ENCODE data around the gene MYH6.
A peak's percentile ranks its signal among the peaks of the same experiment; 100 is the strongest.

Gene MYH6

DNA sequence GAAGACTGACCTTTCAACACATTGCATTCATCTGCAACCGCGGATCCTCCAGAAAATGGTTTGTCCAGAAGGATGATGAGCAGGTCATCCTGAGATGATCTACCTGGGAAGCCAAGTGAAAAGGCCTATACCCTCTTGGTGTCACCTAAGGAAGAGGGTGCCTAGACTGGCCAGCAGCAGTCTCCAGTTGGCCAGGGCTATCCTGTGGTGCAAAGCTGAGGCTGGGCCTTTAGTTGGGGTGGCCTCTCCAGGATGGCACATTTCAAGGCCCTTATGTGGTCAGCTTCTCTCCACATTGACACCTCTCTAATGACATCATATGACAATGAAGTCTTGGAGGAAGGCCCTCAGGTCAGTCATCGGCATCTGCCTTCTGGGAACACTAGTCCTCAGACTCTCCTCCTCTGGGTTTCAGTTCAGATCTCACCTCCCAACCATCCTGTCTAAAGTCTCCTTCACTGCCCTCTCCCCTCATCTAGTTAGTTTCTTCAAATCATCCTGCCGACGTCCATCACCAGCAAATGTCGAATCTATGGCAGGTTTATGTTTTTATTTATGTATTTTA is 52.1 kb downstream of the MYH6 start:
- DNase-seq, result no peak

GRCh38 chr14:23354990-23355389 is 53.1 kb downstream of the MYH6 start:
- DNase-seq, result no peak

GRCh38 chr14:23353433-23353780 is 54.7 kb downstream of the MYH6 start:
- DNase-seq, result no peak

- DNase-seq, result peak in 13 of 14 donors; percentile 35 to 91 (median 80)
Observed at GRCh38 chr14:23352506-23353432, 55.3 kb downstream of the MYH6 start, which contains the start of gene SLC22A17. Gene SLC22A17 (minus strand): TSS chr14:23352887.

- DNase-seq, result peak in 4 of 14 donors; percentile 57 to 74 (median 62)
Observed at GRCh38 chr14:23351681-23352505, 56.2 kb downstream of the MYH6 start.

DNA sequence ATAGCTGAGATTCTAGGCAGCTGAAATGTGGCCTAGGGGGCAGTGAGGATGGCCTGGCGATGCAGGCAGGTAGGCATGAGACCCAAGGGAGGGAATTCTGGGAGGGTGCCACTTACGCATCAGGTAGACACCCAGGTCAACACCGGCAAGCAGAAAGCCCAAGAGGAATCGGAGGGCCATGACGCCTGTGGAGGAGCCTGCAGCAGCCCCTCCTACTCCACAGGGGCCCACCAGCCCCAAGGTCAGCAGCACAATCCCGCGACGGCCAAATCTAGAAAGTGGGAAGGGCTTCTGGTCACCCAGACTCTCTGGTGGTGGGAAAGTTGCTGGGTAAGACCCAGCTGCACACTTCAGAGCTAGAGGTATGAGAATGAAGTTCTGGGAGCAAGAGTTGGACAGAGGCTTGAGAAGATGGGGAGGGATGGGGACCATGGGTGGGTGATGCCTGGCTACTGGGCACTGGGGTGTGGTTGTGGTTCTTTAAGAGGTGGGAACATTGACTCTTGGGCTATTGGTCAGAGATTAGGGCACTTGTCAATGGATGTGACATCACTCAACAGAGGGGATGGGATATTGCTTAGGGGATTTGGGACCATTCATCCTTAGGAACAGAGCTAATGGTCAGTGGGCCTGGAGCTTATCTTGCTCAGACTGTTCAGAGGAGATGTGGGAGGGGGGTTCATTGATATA is 58.8 kb downstream of the MYH6 start:
- no peak for DNase-seq

GRCh38 chr14:23348297-23348655 is 59.8 kb downstream of the MYH6 start:
- DNase-seq, result no peak

- DNase-seq, result no peak
Observed at GRCh38 chr14:23347406-23348296, 60.4 kb downstream of the MYH6 start.

- DNase-seq, result no peak
Observed at GRCh38 chr14:23346693-23347405, 61.2 kb downstream of the MYH6 start.

DNA sequence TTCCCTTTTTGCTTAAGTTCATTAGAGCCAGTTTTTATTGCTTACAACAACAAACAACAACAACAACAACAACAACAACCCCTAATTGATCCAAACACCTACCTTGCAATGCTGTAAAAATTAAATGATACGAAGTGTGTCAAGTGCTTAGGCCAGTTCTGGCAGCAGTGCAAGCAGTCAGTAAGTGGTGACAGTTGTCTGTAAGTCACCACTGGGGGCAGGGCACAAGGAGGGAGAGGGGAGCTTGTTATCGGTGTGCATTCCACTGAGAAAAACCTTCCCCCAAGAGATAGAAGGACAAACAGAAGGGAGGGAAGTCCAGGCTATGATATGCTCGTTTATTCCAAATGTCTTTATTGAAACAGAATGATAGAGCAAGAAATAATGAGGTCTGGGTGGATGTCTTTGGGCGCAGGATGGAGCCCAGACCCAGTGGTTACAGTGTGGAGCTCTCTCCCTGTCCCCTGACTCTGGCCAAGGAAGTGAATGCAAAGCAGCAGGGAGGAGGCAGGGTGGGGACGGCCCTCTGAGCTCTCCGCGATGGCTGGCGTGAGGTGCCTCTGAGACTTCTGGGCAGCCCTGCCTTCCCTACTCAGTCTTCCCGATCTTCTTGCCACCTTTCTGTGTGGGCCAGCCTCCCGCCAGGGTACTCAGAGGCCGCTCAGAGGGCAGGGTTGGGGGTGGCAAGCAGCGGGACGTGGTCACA is 61.9 kb downstream of the MYH6 start:
- no peak for DNase-seq

DNA sequence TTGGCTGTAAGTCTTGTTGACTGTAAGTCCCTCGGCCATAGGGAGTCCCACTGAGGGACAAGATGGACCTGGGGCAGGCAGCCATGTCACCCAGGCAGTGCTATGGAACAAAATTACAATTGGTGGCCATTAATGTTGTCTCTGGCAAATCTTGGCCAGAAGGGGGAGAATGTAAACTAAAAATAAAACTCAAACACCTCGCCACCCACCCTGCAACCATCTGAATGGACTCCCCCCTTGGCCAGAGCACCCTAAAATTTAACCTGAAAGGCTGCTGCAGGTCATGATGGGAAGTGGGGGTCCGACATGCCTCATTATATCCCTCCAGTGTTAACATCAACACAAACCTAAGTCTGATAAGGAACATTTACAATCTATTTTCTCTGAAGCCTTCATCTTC is 63.6 kb downstream of the MYH6 start:
- no peak for DNase-seq

DNA sequence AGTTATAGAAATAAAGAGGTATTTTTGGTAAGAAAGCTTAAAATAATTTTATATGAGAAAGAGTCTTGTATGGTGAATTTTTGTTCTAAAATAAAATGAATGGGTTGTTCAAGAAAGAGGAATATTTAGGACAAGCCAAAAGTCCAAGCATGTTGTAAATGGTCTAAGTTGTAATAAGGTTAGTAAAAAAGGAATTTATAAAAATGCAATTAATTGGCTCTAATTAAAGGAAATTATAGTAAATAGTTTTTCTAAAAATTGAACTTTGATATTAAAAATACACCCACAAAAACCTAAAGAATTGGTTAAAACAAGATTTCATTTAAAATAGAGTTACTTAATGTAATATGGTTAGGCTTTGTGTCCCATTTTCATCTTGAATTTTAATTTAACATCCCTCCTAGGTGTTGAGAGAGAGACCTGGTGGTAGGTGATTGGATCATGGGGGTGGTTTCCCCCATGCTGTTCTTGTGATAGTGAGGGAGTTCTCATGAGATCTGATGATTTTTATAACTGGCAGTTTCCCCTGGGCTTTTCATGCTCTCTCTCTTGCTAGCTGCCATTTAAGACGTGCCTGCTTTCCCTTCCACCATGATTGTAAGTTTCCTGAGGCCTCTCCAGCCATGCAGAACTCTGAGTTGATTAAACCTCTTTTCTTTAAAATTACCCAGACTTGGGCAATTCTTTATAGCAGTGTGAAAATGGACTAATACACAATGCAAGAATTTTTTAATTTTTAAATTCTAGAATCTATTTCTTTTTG is 68.4 kb downstream of the MYH6 start:
- DNase-seq, result no peak

DNA sequence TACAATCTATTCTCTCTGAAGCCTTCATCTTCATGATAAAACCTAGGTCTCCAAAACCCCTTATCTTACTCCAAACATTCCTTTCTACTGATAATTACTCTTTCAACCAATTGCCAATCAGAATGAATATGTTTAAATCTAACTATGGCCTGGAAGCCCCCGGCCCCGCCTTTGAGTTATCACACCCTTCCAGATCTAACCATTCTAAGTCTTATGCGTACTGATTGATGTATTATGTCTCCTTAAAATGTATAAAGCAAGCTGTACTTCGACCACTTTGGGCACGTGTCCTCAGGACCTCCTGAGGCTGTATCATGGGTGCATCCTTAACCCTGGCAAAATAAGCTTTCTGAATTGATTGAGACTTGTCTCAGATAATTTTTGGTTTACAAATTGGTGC is 72.5 kb downstream of the MYH6 start:
- no peak for DNase-seq

All from C1 segment of cervical spinal cord (tissue), 14 donors.